IPS DF 19.7 (cell line): ENCODE data around the gene DNAH2.

Experiments used
- DNase-seq: peaks from one replicate; pipeline ENCODE4 v3.0.0-alpha.2; 2013; ENCODE audit warnings: low read depth, low spot score

Gene DNAH2

GRCh38 chr17:7720125-7720524 lies 2.6 kb downstream of the DNAH2 start:
- no peak for DNase-seq

- DNase-seq = no peak
Observed at GRCh38 chr17:7721612-7722011, 4.1 kb downstream of the DNAH2 start.

- DNase-seq = no peak
Observed at GRCh38 chr17:7727886-7728285, 10.3 kb downstream of the DNAH2 start.

GRCh38 chr17:7729816-7730215 lies 12.3 kb downstream of the DNAH2 start:
- DNase-seq = no peak

DNA sequence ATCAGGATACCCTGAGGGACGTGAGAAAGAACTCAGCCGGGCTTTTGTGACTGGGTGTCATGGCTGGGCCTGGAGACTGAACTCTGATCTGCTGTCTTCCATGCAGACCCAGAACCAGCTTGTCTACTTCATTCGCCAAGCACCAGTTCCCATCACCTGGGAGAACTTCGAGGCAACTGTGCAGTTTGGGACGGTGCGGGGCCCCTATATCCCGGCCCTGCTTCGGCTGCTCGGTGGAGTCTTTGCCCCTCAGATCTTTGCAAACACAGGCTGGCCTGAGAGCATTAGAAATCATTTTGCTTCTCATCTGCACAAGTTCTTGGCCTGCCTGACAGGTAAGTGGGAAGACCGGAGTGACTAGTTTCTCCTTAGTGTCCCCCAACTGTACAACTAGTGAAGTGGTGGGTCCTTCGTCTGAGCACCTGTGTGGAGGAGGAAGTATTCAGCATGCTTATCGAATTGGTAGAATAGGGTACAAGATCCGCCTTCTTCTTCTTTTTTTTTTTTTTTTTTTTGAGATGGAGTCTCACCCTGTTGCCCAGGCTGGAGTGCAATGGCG lies 15.5 kb downstream of the DNAH2 start:
- DNase-seq = no peak

DNA sequence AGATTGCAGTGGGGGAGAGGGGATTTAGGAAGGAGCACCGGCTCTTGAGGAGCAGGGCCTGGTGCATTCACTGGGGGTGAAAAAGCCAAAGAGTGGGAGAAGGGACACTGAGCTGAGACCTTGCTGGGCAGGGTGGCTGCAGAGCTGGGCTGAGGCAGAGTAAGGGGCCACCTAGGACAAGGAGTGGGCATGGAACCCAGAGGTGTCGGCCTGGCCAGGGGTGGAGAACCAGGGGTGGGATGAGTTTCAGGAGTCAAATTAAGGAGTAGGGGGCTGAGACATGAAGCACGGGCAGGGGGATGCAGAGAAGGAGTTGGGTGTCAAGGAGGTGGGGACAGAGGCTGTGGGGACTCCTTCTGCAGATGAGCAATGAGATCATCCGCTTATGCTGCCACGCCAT lies 20.1 kb downstream of the DNAH2 start:
- DNase-seq = no peak

DNA sequence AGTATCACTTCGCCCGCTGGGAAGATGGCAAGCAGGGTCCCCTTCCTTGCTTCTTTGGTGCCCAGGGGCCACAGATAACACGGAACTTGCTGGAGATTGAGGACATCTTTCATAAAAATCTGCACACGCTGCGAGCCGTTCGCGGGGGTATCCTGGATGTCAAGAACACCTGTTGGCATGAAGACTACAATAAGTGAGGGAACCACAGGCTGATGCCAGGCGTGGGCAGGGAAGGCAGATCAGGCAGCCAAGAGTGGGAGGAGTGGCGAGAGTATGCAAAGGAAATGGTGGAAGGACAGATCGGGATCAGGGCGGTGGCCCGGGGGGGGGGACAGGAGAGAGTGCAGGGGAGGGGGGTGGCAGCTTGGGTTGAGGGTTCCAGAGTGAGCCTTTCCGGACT lies 22.2 kb downstream of the DNAH2 start:
- DNase-seq = no peak

GRCh38 chr17:7740481-7741001 lies 23.0 kb downstream of the DNAH2 start:
- no peak for DNase-seq

DNA sequence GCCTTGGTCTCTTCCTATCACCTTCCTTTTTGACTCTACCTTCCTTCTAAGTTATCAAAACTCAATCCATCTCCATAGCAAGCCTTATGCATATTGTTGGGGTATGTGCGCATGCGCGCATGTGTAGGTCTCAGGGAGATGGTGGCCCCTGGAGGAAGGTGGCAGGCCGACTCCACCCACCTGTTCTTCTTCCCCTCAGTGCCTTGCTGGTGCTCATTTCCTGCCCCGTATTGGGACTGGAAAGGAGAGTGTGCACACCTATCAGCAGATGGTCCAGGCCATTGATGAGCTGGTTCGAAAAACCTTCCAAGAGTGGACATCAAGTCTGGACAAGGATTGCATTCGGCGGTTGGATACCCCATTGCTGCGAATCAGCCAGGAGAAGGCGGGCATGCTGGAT lies 25.2 kb downstream of the DNAH2 start:
- no peak for DNase-seq

- no peak for DNase-seq
Observed at GRCh38 chr17:7744416-7744815, 26.9 kb downstream of the DNAH2 start.

GRCh38 chr17:7745748-7746470 lies 28.4 kb downstream of the DNAH2 start:
- no peak for DNase-seq

- no peak for DNase-seq
Observed at GRCh38 chr17:7747635-7748071, 30.1 kb downstream of the DNAH2 start.

- no peak for DNase-seq
Observed at GRCh38 chr17:7748076-7748775, 30.7 kb downstream of the DNAH2 start.

DNA sequence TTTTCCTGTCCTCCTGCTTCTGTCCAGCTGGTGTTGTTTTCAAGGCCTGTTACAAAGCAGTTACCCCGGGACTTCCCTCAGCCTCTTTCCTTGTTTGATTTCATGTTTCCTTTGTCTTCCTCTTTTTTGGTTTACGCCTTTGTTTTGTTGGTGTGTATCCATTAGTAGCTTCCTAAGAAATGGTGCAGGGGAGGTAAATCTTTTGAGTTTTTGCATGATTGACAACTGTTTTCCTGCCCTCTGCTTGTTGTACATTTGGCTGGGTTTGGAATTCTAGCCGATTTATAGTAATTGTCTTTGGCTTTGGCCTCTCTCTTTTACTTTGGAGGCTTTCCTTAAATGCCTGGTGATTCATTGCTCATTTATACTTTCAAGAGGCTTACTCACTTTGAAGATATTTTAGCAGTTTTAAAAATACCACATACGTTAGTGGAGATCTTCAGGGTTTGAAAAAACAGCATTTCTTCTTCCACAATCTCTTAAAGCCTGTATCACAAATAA lies 32.8 kb downstream of the DNAH2 start:
- DNase-seq = no peak

DNA sequence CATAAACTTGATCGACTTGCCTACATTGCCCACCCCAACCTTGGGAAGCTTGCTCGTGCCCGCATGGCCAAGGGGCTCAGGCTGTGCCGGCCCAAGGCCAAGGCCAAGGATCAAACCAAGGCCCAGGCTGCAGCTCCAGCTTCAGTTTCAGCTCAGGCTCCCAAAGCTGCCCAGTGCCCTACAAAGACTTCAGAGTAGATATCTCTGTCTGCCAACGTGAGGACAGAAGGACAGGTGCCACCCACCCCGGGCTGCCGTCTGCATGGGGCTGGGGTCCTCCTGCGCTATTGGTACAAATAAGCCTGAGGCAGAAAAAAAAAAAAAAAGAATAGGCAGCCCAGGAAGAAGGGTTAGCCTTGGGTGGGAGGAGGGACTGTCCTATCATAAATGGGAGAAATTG lies 37.1 kb downstream of the DNAH2 start:
- no peak for DNase-seq

- no peak for DNase-seq
Observed at GRCh38 chr17:7755095-7755890, 37.7 kb downstream of the DNAH2 start.

- no peak for DNase-seq
Observed at GRCh38 chr17:7756968-7757367, 39.4 kb downstream of the DNAH2 start.

DNA sequence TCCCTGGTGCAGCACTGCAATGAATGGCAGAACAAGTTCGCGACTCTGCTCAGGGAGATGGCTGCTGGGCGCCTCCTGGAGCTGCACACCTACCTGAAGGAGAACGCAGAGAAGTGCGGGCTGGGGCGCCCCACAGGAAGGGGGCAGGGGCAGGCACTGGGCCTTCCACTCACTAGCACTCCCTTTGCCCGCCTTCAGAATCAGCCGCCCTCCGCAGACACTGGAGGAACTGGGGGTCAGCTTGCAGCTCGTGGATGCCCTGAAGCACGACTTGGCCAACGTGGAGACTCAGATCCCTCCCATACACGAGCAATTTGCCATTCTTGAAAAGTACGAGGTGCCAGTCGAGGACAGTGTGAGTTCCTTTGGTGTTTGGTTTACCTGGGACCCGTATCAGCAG lies 46.4 kb downstream of the DNAH2 start:
- no peak for DNase-seq

- DNase-seq = no peak
Observed at GRCh38 chr17:7767004-7767403, 49.5 kb downstream of the DNAH2 start.

DNA sequence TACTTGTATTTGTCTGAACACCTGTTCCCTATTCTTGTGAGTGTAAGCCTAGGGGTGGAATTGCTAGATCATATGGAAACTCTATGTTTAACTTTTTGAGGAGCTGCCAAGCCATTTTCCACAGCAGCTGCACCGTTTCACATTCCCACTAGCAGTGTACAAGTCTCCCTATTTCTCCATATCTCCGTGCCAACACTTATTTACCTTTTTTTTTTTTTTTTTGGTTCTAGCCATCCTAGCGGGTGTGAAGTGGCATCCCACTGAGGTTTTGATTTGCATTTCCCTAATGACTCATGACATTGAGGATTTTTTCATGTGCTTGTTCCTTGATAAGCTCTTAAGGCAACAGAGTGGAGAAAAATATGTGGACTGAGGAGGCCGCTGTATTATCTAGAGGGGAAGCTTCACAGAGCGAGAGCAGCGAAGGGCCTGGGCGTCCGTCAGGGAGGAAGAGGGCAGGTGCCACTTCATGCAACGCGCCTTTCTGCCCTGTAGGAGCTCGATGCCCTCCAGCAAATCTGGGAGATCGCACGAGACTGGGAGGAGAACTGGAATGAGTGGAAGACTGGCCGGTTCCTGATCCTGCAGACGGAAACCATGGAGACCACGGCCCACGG lies 50.0 kb downstream of the DNAH2 start:
- DNase-seq = no peak

GRCh38 chr17:7769854-7770253 lies 52.3 kb downstream of the DNAH2 start:
- DNase-seq = no peak
